GM12878 (cell line): ENCODE results near the gene MYO1C. TPM values are rescaled to one million over a fixed set of nuclear protein-coding genes. Genes with fewer than 3 reads are reported as not detected.

Experiments
- BACH1 ChIP-seq: fragments of 450-650 bp; IDR thresholded peaks from 2 replicates; pipeline ENCODE4 v1.6.1; 2017; ENCODE audit warnings: mild to moderate bottlenecking, borderline replicate concordance
- BCL11A ChIP-seq: IDR thresholded peaks from 2 replicates; pipeline ENCODE4 v1.6.1; 2011; ENCODE audit warnings: low read depth, low read length
- CEBPB ChIP-seq, 2 experiments: fragments of 150-350 bp in 1 of 2; IDR thresholded peaks; 2 replicates each; pipeline ENCODE4 v1.6.1; 2012 to 2014; ENCODE audit warnings: low read depth in 2 of 2, low read length in 2 of 2, borderline replicate concordance in 1 of 2, inconsistent platforms in 1 of 2
- E2F8 ChIP-seq: fragments of 450-650 bp; IDR thresholded peaks from 2 replicates; pipeline ENCODE4 v1.6.1; 2018; ENCODE audit warnings: mild to moderate bottlenecking, low read depth, moderate library complexity; ENCODE audit not compliant: partially characterized antibody
- FOXM1 ChIP-seq: IDR thresholded peaks from 2 replicates; pipeline ENCODE4 v1.6.1; 2012; ENCODE audit warnings: low read depth, mild to moderate bottlenecking, inconsistent platforms, low read length, moderate library complexity
- GABPA ChIP-seq: IDR thresholded peaks from 2 replicates; pipeline ENCODE4 v1.6.1; 2014; ENCODE audit warnings: antibody characterized with exemption, low read depth, mild to moderate bottlenecking, inconsistent platforms
- HSF1 ChIP-seq: fragments of 150-350 bp; IDR thresholded peaks from 2 replicates; pipeline ENCODE4 v1.6.1; 2014; ENCODE audit warnings: mild to moderate bottlenecking, low read depth, low read length
- JUND ChIP-seq: IDR thresholded peaks from 2 replicates; pipeline ENCODE4 v1.6.1; 2012; ENCODE audit warnings: low read depth, mild to moderate bottlenecking, low read length, improper control_type of control experiment, moderate library complexity
- KAT2A ChIP-seq: conservative IDR thresholded peaks from 2 replicates; pipeline ENCODE4 v1.6.1; 2011; ENCODE audit warnings: low read depth, low read length; ENCODE audit not compliant: control insufficient read depth
- KLF5 ChIP-seq: fragments of 450-650 bp; IDR thresholded peaks from 2 replicates; pipeline ENCODE4 v1.6.1; 2014; ENCODE audit warnings: mild to moderate bottlenecking; ENCODE audit not compliant: partially characterized antibody
- MLLT1 ChIP-seq: fragments of 450-650 bp; IDR thresholded peaks from 2 replicates; pipeline ENCODE4 v1.6.1; 2016; ENCODE audit warnings: mild to moderate bottlenecking
- MTA2 ChIP-seq: fragments of 450-650 bp; IDR thresholded peaks from 2 replicates; pipeline ENCODE4 v1.6.1; 2016; ENCODE audit warnings: low read depth, mild to moderate bottlenecking, moderate library complexity
- RB1 ChIP-seq: fragments of 450-650 bp; formaldehyde crosslinking; IDR thresholded peaks from 2 replicates; pipeline ENCODE4 v1.6.1; 2017; ENCODE audit warnings: mild to moderate bottlenecking, borderline replicate concordance
- RBBP5 ChIP-seq: fragments of 200-600 bp; sonication (generic); conservative IDR thresholded peaks from 2 replicates; pipeline ENCODE4 v1.6.1; 2016
- SP1 ChIP-seq: IDR thresholded peaks from one replicate; pipeline ENCODE4 v1.6.1; 2011; ENCODE audit warnings: low read depth, low read length
- SREBF2 ChIP-seq: IDR thresholded peaks from 2 replicates; pipeline ENCODE4 v1.6.1; 2012; ENCODE audit warnings: mild to moderate bottlenecking, low read length
- USF2 ChIP-seq: IDR thresholded peaks from 2 replicates; pipeline ENCODE4 v1.6.1; 2011; ENCODE audit warnings: low read depth, low read length, improper control_type of control experiment, borderline replicate concordance
- ZNF592 ChIP-seq: fragments of 450-650 bp; IDR thresholded peaks from 2 replicates; pipeline ENCODE4 v1.6.1; 2017; ENCODE audit warnings: mild to moderate bottlenecking, moderate library complexity
- polyA plus RNA-seq, 11 experiments: library from polyadenylated mRNA; depleted of rRNA in 4 of 11; unstranded in 6 of 11; stranded (reverse) in 5 of 11; fragments of >200 nt; fragmentation: Nextera tagmentation in 4 of 11; fragmentation: Illumina TruSeq in 1 of 11; extraction: Ambion mirVana in 4 of 11; extraction: Trizol in 1 of 11; gene quantifications; 1 replicate in 1 of 11; 2 replicates in 10 of 11; pipeline versions ENCODE4 v1.2.1 to v1.2.3, GENCODE V29; 2011 to 2016; ENCODE audit warnings: inconsistent platforms in 2 of 11, missing spikeins in 2 of 11, low read depth in 1 of 11
- total RNA-seq, 4 experiments: library from RNA; depleted of rRNA in 3 of 4; stranded (reverse); fragments of >200 nt in 3 of 4; fragmentation: Illumina TruSeq in 1 of 4; extraction: Trizol in 1 of 4; gene quantifications; 2 replicates each; pipeline versions ENCODE4 v1.2.1 to v1.2.3, GENCODE V29; 2013 to 2021

MYO1C gene
- total and polyA plus RNA-seq, 10 of the 15 experiments (the other 5 are each of a cell fraction or from before 2014, with no cell fraction given): 1.2 to 92.0 (median 36.6) TPM

GRCh38 chr17:1455797-1456599, 36.5 kb downstream of the MYO1C start, which contains the start of gene CRK (continued):
- TF ChIP-seq MLLT1 (no peak), E2F8 (no peak), BCL11A (no peak), SREBF2 (no peak), USF2 (no peak), GABPA (peak; percentile 87), FOXM1 (no peak), MTA2 (no peak), JUND (no peak), KAT2A (no peak), SP1 (peak; percentile 39), CEBPB (IDR thresholded peaks at IDR 0.05; ENCODE audit: borderline replicate concordance in 1 of 2, low read depth in 2 of 2, low read length in 2 of 2) (no peak), HSF1 (0 out of 2 replicates have a peak, but pooled peaks have one; percentile 15), ZNF592 (peak; percentile 100), RBBP5 (no peak), RB1 (no peak; the same call in 1 of the 2 replicates), BACH1 (peak; percentile 71; the same call in 1 of the 2 replicates), KLF5 (no peak)
